Iris pigment epithelial cell (primary cell): ENCODE measurements around the gene DIP2C.
A peak's percentile ranks its signal among the peaks of the same experiment; 100 is the strongest.
"Not testable (repeated sequence)": the region's sequence is repeated elsewhere in the genome, so short reads cannot be mapped to it uniquely, and the experiment has no call there.

ENCODE experiments used
- DNase-seq: peaks from one replicate; pipeline ENCODE4 v3.0.0-alpha.2; 2011; ENCODE audit warnings: low read depth

The DIP2C gene

DNA sequence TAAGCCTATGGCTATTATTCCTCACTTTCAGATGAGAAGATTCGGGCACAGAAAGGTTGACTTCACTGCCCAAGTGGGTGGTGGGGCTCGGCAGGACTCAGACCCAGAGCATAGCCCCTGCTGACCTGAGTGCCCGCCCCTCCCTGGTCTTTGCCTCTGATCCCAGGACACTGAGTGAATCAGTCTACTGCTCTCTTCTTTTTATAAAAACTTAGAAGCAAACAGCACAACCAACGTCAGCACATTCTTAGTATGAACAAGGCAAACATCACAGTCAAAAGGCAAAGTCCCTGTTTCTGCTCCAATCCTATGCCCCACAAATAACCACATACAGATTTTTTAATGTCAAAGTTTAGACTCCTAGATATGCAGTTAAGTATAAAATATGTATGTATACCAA lies 316.5 kb downstream of the DIP2C start:
- DNase-seq, result peak; percentile 67

DNA sequence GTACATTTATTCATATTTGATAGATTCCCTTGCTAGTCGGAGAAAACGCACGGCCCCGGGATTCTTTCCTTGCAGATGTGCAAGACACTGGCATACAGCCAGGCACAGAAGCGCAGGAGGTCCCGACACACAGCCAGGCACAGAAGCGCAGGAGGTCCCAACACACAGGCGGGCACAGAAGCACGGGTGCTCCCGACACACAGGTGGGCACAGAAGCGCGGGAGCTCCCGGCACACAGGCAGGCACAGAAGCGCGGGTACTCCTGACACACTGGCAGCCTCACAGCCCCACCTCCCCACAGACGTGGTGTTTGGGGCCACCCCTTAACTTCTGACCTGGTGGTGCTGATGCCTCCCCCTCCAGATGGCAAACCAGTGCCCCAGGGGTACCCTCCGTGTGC lies 316.9 kb downstream of the DIP2C start:
- no peak for DNase-seq

DNA sequence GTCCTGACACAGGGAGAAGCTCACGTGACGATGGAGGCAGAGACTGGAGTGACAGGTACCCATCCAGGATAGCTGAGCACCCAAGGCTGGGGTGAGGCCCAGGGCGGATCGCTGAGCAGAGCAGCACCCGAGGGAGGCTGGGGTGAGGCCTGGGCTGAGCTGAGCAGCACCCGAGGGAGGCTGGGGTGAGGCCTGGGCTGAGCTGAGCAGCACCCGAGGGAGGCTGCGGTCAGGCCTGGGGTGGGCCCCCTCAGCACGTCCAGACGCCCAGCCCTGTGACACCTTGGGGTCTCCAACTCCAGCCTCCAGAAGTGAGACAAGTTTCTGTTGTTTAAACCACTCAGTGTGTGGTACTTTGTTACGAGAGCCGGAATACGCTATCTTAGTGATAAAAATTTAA lies 318.0 kb downstream of the DIP2C start:
- no peak for DNase-seq

DNA sequence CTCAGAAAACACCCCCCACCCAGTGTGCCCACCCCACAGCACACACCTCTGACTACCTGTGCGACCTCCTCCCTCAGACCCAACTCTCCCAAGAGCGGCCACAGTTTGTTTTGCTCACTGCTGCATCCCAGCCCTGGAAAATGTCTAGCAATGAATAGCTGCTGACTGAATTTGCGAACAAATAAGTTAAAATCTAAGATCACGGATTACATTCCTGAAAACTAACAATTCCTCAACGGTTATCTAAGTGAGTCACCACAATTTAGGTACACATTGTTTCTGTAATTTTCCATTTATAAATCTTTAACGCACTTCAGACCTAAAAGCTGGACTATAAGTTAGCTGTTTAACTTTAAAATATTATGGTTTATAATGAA lies 319.0 kb downstream of the DIP2C start:
- DNase-seq, result peak; percentile 70

DNA sequence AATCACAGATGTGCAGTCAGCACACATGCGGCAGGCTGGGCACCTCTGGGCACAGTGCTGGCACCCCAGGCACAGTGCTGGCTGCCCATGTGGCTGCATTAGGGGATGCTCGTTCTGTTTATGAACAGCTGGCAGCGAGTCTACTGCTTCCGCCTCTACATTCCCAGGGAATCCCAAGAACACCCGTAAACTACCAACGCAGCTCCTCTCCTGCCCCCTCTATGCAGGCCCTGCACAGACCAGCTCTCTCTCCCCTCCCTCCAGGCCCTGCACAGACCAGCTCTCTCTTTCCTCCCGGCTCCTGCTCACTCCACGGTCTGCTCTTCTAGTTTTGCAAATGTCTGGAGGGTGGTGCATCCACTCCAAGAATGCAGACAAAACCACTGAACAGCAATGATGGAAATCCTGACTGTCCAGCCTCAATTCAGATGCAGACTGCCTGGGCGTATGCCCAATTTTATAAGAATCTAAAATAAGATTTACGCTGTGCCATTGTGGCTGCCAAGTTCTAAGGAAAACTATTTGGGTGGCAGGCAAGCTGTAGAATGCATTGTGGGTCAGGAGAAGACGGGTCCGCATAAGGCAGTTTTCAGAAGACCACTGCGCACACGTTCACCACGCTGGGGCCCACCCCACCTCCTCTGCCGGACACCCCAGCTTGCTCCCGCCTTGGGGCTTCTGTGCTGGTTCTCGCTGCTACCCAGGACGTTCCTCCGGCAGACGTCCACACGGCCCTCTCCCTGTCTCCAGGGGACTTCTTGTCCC lies 319.6 kb downstream of the DIP2C start:
- peak; percentile 84 for DNase-seq

DNA sequence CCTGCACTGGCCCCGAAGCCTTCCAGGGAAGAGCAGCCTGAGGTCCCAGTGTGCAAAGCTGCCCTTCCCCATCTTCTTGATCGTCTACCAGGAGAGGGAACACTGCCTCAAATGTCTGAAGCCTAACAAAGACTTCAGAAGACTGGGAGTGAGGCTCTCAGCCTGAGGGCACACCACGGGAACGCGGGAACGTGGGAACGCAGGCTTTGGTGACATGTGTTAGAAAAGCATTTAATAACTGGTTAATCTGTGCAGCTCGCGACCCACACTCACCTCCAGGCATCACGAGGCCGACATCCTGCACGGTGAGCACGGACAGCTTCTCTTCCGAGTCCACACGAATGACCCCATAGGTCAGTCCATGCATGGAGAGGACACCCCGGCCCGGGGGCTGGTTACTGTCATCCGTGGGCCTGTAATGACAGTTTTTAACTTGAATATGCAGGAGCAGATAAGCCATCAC lies 320.2 kb downstream of the DIP2C start:
- DNase-seq, result no peak

DNA sequence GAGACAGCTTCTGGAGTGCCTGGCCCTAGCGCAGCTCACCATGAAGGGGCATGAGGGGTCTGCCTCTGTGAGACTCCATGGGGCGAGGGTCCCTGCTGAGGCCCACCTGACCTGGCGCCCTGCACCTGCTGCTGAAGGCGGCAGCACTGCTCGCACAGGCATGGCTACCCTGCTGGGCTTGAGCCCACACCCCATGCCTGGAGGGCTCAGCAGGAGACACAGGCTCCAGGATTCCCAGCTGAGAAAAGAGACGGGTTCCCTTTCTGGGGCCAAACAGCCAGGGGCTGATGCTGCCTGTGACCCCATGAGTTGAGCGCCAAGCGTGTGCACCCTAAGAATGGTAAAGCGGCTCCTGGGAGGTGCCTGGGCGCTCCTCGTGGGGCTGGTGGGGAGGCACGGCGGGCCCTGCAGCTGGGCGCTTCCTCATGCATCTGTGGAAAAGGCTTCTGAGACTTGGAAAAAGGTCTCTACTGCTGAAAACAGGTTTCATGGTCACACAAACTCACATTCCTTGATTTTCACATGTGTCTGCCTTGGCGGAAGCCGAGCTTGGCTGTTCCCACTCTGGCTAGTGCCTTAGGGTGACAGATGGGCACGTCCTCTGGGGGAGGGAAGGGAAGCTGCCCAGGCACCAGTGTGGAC lies 320.8 kb downstream of the DIP2C start:
- no peak for DNase-seq

DNA sequence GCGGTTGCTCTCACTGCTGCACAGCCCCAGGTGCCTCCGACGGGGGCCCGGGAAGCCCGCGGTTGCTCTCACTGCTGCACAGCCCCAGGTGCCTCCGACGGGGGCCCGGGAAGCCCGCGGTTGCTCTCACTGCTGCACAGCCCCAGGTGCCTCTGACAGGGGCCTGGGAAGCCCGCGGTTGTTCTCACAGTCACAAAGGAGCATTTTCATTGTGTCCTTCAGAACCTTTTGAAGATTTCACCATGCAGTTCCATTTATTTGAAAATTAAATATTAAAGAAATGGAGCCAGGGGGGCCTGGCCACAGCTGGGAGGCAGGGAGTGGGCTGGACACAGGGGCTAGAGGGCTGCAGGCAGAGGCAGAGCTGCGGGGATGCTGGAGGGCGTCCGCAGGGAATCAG lies 321.4 kb downstream of the DIP2C start:
- not testable (repeated sequence) for DNase-seq

DNA sequence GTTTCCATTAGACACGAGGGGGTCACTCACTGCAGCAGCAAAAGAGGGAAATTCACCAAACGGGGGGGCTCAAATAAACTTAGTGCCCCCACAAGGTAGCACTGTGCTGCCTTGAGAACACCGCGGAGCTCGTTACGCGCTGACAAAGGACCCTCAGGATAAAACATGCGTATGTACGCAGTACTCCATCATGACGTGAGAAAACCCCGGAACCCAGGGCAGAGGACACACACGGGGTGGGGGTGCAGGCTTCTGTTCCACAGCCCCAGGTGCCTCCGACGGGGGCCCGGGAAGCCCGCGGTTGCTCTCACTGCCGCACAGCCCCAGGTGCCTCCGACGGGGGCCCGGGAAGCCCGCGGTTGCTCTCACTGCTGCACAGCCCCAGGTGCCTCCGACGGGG lies 321.8 kb downstream of the DIP2C start:
- no peak for DNase-seq

DNA sequence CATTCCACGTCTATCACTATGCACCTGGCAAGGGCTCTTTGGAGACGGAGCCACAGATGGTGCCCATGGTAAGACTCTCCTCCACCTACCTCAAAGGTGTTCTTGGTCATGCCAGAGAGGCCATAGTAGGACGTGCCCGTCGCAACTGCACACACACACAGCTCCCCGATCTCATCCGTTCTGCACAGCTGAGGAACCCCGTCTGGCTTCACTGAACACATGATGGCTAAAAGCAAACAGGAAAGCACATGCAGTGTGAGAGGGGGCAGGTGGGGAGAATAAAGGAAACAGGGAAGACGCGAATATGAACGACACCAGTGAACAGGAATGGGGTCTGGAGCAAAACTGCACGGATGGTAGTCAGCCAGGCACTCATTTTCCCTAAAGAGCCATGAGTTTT lies 323.3 kb downstream of the DIP2C start:
- DNase-seq, result no peak

DNA sequence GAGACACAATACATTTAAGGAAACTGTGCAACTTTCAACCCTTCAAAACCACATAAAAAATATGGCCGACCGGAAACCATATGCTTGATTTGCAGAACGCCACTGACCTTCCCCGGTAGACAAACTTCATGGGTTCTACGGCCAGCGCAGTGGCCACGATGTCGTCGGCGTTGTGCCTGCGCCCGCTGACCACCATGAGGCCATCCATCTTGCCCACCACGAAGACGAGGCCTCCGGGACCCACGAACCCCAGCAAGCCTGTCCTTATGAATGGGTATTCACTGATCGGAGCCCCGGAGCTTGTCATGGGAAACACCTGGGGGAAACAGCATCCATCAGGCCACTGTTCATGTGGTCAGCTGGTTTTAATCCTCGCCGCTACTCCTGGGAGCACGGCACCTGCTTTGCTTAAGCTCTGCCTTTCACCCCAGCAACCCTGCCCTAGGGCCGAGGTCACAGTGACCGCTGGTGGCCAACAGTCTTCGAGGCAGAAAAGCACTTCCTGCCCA lies 325.1 kb downstream of the DIP2C start:
- DNase-seq, result no peak

DNA sequence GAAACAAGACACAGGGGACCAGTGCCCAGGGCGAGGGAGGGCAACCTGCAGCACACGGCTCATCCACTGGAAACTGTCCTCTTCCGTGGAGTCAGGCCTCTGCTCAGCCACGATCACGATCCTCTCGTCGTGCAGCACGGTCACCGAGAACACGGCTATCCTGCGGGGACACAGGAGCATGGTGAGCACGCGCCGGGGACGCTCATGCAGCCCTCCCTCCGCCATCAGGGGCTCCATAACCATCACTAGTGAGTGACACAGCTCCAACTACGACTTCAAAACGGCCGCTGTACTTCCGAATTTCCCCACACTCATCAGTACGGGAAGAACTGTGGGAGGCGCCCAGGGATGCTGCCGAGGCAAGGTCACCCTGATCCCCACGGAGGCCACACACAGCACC lies 326.3 kb downstream of the DIP2C start:
- no peak for DNase-seq

DNA sequence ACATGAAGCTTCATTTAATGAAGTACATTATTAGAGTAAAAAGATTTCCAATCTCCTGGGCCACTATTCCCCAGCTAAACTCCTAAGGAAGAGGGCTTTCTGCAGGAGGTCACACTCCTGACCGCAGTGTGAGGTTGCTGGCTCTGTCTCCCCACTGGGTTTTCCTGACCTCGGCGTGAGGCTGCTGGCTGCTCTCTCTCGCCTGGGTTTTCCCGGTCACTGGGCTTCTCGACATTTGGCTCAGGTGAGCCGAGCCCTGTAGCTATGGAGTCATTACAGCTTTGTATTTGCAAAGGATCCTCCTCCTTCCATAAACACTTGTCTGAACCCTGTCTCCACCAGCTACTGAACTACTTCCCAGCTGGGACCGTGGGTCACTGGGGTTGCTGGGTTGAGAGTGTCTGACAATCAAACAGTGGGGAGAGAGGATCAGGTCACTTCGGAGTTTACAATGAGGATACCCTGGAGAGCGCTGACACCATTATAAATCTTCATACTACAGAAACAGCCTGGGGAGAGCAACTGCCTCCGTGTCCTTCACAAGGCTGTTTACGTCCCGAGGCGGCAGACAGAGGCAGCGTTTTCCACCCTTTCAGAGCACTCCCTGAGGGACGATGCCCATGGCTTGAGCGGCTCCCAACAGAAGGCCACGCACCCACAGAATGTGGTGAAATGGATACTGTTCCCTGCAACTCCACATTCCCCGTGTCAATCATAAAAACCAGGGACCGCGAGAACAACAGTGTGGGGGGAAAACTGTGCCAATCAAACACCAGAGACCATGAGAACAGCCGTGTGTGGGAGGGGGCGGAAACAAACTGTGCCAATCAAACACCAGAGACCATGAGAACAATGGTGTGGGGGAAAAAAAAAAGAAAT lies 328.0 kb downstream of the DIP2C start:
- no peak for DNase-seq

DNA sequence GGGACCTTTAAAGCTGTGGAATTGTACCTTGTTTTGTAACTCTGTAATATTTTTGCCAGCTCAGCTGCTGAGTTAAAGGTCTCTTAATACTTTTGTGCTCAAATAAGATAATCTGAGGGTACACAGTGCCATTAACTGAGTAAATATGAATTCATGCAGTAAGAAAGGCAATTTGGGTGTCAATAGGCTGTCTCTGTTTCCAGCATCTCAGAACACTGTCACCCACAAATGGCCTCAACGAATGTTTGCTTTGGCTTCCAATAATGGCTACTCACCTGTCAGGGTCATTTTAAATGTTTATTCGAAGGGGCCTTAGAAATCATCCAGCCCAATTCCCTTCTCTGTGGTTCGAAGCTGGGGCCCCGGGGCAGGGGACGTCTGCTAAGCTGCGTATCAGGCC lies 328.8 kb downstream of the DIP2C start:
- no peak for DNase-seq

DNA sequence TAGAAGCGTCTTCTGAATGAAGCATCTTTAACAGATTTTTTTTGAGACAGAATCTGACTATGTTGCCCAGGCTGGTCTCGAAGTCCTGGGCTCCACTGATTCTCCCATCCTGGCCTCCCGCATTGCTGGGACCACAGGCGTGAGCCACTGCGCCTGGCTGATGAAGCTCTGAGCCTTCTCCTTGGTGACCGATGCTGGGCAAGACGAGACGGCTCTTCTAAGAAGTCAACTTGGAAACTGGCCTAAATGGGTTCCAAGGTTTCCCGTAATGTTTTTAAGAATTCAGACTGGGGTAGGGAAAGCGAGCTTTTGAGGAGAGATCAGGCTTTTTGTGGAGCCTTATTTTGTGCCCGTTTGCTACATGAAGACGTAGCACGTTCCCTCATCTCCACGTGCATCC lies 329.7 kb downstream of the DIP2C start:
- DNase-seq, result no peak

DNA sequence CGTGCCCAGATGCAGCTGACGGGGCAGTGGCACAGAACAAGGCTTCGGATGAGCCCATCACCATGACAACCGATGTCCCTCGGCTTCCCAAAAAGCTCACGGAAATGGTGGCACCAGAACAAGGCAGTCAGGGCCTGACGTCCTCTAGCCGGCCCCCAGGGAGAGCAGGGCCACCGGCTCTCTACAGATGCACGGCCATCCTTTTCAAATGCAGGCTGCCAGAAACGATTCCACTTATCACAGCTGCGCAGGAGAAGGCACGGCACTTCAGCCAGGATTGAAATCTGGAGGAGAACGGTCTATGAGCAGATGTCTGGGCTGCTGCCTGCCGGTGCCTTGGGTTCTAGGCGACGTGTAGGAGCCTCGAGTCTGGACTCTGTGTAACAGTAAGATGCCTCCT lies 330.4 kb downstream of the DIP2C start:
- no peak for DNase-seq

DNA sequence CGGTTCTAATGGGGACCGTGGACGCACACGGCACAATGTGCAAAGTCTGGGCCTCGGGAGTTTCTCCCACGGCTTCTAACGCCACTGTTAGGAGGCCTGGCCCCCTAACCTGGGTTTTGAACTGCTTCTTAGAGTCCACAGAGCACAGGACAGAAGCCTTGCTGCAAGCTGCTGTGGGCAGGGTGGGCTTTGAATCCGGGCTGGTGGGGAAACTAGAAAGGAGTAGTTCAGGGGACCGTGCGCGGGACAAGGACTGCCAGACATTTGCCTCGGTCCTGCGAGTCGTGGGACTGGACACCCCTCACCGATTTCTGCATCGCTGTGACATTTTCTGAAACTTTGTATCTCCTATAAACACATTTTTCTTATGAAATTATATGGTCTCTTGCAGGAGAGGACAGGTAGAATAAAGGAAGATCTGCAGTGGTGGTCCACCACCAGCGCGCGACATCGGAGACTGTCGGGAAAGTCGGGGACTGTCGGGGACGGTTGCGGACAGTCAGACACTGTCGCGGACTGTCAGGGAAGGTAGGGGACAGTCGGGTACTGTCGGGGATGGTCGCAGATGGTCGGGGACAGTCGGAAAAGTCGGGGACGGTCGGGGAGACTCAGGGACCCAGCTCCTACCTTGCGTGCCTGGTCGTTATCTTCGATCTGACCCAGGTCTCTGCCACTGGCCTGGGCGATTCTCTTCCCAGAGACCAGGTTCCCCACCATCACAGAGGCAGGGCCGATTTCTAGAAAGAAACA lies 332.1 kb downstream of the DIP2C start:
- no peak for DNase-seq

DNA sequence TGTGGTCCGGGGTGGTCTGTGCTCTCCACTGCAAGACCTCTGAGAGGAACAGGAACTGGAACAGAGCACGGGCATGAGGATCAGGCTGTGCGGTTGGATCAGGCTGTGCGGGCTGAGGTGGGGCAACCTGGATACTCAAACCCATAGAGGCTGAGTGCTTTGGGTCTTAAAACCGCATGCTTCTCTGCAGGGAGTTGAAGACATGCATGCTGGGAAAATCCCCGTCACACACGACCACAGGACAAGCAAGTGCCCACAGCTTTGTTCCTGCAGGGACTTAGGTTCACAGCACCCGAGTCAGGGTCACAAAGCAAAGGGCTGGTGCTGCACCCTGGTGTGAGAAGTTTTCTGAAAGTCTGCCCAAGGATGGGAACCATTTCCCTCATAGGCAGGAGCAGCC lies 333.0 kb downstream of the DIP2C start:
- no peak for DNase-seq

DNA sequence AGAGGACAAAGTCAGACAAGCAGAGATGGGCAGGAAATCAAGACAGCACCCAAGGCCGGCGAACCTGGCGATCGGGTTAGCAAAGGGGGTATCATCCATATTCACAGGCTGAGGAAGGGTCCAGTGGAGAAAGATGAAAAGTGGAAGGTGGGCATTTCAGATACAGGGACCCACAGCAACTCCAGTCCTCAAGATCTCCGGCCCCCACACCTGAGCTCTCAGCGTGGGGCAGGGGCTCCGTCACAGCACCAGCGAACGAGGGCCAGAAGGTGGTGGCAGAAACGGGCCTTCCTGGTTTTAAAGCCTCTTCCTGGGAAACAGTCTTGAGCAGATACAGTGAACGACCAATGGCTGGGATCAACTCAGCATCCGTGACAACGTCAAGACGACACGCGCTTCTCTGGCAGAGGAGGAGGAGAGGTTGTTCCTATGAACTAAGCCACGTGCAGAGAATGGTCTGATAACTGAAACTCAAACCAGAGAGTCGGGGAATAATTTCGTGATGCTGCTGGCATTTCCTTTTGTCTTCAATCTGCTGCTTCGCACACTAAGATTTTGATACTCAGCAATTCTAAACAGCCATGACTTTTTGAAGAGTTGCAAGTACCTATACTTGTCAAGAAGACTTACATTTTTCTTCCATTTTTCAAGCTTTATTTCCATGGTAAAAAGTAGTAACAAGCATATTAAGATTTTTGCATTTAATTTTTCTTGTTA lies 334.4 kb downstream of the DIP2C start:
- no peak for DNase-seq

DNA sequence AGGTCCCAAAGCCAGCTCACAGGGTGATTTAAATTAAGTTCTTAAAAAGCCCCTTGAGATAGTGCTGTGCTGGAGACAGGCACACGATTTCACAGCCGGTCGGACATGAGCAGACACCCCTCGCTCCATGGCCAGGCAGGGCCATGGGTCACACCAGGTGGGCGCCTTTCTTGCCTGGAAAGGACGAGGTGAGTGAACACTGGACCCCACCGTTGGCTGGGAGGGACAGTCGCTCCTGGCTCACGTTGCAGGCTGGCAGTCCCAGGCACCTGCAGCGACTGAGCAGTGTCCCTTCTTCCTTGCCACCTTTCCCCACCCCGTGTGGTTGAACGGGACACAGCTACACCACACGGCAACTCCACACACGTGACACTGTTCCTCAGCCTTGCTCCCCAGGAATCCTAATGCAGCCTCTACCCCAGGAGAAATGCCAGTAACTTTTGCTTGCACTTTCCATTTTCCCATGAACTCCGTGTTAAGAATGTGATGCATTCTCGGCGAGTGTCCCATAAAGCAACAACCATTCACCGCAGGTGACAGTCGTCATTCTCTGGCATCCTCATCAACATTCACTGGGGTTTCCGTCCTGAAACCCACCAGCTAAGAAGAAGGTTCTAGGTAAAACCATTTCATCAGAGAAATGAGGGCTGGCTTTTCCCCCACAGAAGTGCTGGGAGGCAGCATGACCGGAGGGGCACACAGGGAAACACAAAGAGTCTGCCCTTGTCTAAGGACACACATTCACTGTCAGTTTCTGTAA lies 336.8 kb downstream of the DIP2C start:
- no peak for DNase-seq
